Measurements from ENCODE around the gene RIMBP2. TPM values are rescaled to one million over a fixed set of nuclear protein-coding genes. Genes with fewer than 3 reads are reported as not detected.

RIMBP2 gene
- total RNA-seq, 1 donor from 2014 or later: not detected

DNA sequence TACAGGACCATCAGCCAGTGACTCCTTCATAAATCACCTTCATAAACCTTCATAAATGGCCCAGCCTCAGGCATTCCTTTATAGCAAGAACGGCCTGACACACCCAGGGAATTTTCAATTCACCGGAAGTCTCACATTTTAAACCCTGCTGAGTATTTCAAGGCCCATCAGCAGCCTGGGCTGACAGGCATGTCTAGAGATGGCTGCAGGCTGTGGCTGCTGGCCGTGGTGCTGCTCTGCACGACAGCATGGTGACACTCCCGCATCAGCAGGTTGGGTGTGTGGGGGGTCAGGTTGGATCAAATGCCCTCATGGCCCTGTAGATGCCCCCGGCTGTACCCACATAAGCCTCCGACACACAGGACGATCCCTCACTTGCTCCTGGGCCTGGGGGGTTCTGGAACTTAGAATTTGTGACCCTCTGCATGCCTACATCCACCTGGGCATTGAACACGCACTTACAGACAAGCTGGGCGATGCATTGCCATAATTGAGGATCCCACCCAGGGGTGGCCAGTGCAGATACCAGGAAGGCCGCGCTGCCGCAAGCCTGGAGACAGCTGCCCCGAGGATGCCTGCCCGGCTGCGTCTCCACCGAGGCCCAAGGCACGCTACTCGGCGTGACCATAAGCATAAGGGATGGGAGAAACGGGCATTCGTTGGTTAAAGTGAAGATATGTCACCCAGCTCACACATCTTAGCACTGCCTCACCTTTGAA, 254.1 kb downstream of the RIMBP2 start:
- Mint-ChIP-seq H3K9me3 (no peaks in the 10 kb centered on the region), H3K27ac (no peak overlapping the region), H3K4me1 (no peaks in the 10 kb centered on the region), H3K36me3 (ENCODE audit: low read depth) (no peaks in the 10 kb centered on the region), H3K4me3 (no peak overlapping the region), H3K27me3 (no peaks in the 10 kb centered on the region)
- no peak for DNase-seq
- intact Hi-C loops (cut with micrococcal nuclease): no loop called here

DNA sequence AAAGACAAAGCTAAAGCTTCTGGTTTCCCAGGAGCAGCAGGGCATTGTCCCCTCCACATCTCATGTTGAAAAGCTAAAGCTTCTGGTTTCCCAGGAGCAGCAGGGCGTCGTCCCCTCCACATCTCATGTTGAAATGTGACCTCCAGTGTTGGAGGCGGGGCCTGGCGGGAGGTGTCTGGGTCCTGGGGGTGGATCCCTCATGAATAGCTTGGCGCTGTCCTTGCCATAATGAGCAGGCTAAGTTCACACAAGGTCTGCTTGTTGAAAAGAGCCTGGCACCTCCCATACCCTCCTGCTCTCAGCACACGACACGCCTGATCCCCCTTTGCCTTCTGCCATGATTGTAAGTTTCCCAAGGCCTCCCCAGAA, 254.7 kb downstream of the RIMBP2 start:
- intact Hi-C loops (cut with micrococcal nuclease): no loop called here
- Mint-ChIP-seq H3K27ac (no peak overlapping the region), H3K27me3 (no peaks in the 10 kb centered on the region), H3K4me3 (no peak overlapping the region), H3K36me3 (ENCODE audit: low read depth) (no peaks in the 10 kb centered on the region), H3K9me3 (no peaks in the 10 kb centered on the region), H3K4me1 (no peaks in the 10 kb centered on the region)
- DNase-seq: no peak

DNA sequence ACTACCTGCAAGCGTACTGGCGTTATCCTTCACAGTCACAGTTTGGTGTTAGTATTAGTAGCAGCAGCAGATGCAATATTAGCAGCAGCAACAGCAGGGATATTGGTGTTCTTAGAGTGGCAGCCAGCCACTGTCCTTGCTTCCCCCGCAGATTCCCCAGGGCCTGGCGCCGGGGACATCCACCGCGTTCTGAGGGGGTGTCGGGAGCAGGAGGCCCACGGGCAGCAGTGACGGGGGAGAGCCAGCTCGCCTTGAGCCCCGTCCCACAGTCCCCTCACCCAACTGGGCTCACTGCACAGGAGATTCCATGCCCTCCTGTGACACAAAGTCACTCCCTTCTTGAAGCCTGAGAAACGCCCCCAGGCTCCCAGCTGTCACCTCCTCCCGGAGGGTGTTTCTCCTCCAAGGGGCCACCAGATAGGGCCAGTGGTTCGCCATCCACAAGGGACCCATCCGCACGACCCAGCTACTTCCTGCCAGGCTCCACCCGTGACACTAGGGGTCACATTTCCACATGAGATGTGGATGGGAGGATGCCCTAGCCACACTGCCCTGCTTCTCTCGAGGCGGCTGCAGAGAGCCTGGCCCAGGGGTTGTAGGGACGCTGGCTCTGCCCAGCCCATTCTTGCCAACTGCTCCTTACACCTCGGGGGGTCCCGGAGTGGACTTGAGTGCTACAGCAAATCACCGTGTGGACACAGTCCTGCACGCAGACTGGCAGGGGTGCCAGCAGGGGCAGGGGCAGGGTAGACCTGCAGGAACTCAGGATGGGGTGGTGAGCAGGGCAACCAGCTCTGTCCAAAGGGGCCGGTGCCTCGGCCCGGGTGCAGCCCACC, 255.3 kb downstream of the RIMBP2 start:
- no peaks in the 10 kb centered on the region for H3K27me3 Mint-ChIP-seq
- H3K9me3 Mint-ChIP-seq: no peaks in the 10 kb centered on the region
- DNase-seq: no peak
- intact Hi-C loops (cut with micrococcal nuclease): no loop called here
- no peak overlapping the region for H3K27ac Mint-ChIP-seq
- no peak overlapping the region for H3K4me3 Mint-ChIP-seq
- no peaks in the 10 kb centered on the region for H3K36me3 Mint-ChIP-seq (ENCODE audit: low read depth)
- H3K4me1 Mint-ChIP-seq: no peaks in the 10 kb centered on the region

DNA sequence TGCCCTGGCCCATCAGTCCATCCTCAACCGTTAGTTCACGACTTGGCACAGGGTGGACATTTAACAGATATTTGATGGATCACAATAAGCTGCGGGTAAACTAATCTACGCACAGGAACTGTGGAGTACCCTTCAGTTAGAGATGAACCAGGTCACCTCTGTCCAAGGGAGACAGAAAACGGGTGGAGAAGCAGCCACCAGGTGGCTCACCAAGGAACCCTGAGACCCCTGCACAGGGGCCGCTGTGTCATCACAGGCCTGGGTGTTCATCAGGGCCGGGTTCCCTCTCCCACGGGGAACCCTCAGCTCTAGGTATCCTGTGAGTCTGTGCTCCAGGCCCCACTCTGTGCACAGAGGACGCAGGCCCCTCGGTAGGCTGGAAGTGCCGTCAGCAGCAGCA, 256.2 kb downstream of the RIMBP2 start:
- Mint-ChIP-seq H3K36me3 (ENCODE audit: low read depth) (no peaks in the 10 kb centered on the region), H3K4me1 (no peaks in the 10 kb centered on the region), H3K9me3 (no peaks in the 10 kb centered on the region), H3K27ac (no peak overlapping the region), H3K4me3 (no peak overlapping the region), H3K27me3 (no peaks in the 10 kb centered on the region)
- no peak for DNase-seq
- intact Hi-C loops (cut with micrococcal nuclease): no loop called here

DNA sequence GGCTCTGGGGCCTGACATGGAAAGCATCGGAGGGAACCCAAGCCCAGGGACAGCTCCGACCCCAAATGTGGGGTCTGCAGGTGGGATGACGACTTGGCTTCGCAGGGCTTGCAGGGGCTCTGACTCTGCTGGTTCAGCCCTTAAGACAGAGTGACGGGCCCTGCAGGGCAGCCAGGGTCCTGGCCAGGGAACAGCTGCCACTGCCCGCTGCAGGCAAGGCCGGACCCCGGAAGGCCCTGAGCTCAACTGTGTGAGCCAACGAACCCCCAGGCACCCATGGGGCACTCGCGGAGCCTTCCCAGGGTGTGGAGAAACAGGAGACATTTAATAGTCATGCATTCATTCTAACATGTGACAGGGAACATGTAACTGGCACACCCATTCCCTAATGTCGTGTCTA, 257.8 kb downstream of the RIMBP2 start:
- H3K36me3 Mint-ChIP-seq (ENCODE audit: low read depth): no peaks in the 10 kb centered on the region
- H3K4me1 Mint-ChIP-seq: no peaks in the 10 kb centered on the region
- no peaks in the 10 kb centered on the region for H3K27me3 Mint-ChIP-seq
- no peak overlapping the region for H3K4me3 Mint-ChIP-seq
- intact Hi-C loops (cut with micrococcal nuclease): no loop called here
- H3K9me3 Mint-ChIP-seq: no peaks in the 10 kb centered on the region
- no peak overlapping the region for H3K27ac Mint-ChIP-seq
- DNase-seq: no peak

DNA sequence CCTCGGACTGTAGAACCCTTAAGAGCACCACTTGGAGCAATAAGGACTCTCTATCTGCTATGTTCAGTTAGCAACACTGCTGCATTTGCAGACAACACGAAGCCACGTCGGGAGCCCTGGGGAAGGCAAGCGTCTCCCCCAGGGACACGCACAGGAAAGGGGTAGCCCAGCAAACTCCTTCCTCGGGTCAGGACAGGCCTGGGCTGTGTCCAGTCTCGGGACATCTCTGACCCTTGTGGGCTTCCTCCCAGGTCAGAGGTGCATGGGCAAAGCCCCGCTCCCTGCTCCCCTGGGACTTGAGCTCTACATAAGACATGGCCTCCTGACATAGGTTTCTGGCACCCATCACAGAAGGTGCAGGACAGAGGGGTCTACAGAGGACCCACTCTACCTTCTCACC, 258.9 kb downstream of the RIMBP2 start:
- H3K9me3 Mint-ChIP-seq: no peaks in the 10 kb centered on the region
- no peak overlapping the region for H3K4me3 Mint-ChIP-seq
- H3K27ac Mint-ChIP-seq: no peak overlapping the region
- intact Hi-C loops (cut with micrococcal nuclease): no loop called here
- no peaks in the 10 kb centered on the region for H3K27me3 Mint-ChIP-seq
- DNase-seq: no peak
- no peaks in the 10 kb centered on the region for H3K36me3 Mint-ChIP-seq (ENCODE audit: low read depth)
- no peaks in the 10 kb centered on the region for H3K4me1 Mint-ChIP-seq

DNA sequence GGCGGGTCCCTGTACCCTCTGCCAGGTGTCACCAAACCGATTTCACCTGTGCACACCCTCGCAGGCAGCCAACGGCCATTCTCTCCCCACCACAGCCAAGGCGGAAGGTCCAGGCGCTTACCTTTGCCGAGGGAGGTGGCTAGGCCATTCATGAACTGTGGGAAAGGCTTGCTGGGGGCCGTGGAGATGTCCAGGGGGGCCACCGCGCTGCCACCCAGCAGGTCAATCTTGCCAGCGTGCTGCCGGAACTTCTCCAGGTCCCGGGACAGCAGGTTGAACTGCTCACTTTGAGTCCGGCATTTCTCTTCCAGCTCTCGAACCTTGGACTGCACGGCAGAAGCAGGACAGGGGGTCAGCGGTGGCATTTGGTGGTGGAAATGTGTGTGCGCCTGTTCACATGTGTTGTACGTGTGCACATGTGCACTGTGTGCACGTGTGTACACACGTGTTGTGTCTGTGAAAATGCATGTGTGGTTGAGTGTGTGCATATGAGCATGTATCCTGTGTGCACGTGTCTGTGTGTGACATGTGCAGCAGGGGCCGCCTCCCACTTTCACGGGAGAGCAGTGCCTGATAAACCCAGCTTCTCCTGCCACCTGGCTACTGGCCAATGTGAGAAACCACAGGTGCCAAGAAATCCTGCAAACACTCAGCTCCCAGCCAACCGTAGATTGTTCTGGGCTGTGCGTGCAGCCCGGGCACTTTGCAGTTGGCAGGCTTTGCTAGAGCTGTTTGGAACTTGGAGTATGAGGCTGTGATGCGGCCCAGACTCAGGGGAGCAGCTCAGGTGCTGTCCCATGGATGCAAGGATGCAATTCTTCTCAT, 259.5 kb downstream of the RIMBP2 start:
- H3K27me3 Mint-ChIP-seq: no peaks in the 10 kb centered on the region
- no peaks in the 10 kb centered on the region for H3K36me3 Mint-ChIP-seq (ENCODE audit: low read depth)
- no peak overlapping the region for H3K27ac Mint-ChIP-seq
- DNase-seq: no peak
- H3K4me1 Mint-ChIP-seq: no peaks in the 10 kb centered on the region
- intact Hi-C loops (cut with micrococcal nuclease): no loop called here
- H3K9me3 Mint-ChIP-seq: no peaks in the 10 kb centered on the region
- no peak overlapping the region for H3K4me3 Mint-ChIP-seq

DNA sequence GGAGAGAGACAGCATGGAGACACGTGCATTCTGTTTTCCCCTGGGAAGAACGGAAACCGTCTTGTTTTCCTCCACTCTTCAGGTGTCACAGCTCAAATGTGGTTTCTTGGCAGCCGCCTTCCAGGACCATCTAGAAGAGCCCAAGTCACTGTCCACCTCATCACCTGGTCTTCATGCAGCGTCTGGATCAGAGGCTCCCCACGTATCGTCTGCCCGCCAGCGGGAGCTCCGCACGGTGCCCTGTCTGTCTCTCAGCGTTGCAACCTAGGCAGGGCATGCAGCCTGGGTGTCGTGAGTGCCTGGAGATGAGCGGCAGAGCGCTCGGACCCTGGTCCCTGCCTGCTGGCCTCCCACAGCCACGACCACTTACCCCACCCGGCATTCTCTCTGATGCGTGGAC, 260.9 kb downstream of the RIMBP2 start:
- no peaks in the 10 kb centered on the region for H3K36me3 Mint-ChIP-seq (ENCODE audit: low read depth)
- H3K4me3 Mint-ChIP-seq: no peak overlapping the region

DNA sequence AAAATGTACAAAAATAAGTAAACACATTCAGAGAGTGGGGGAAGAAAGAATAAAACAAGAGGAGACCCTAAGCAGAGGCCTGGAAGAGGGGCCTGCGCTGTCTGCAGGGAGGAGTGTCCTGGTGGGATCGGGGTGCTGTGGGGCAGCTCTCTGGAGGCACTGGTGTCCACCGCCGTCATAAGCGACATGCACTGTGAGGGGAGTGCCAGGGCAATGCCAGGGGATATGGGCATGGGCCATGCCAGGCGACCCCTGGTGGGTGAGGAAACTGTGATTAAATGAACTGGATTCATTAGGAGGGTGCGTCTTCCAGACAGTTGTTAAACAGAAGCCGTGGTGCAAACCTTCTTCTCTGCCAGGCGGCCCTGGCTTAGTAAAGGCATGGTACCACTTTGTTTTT, 261.8 kb downstream of the RIMBP2 start:
- Mint-ChIP-seq H3K27me3 (no peaks in the 10 kb centered on the region), H3K4me1 (no peaks in the 10 kb centered on the region), H3K9me3 (no peaks in the 10 kb centered on the region), H3K27ac (no peak overlapping the region), H3K36me3 (ENCODE audit: low read depth) (no peaks in the 10 kb centered on the region), H3K4me3 (no peak overlapping the region)
- no peak for DNase-seq
- intact Hi-C loops (cut with micrococcal nuclease): no loop called here

More for the DNA sequence above, 260.9 kb downstream of the RIMBP2 start:
- DNase-seq: no peak
- Mint-ChIP-seq H3K9me3 (no peaks in the 10 kb centered on the region), H3K27ac (no peak overlapping the region), H3K27me3 (no peaks in the 10 kb centered on the region), H3K4me1 (no peaks in the 10 kb centered on the region)
- intact Hi-C loops (cut with micrococcal nuclease): no loop called here

DNA sequence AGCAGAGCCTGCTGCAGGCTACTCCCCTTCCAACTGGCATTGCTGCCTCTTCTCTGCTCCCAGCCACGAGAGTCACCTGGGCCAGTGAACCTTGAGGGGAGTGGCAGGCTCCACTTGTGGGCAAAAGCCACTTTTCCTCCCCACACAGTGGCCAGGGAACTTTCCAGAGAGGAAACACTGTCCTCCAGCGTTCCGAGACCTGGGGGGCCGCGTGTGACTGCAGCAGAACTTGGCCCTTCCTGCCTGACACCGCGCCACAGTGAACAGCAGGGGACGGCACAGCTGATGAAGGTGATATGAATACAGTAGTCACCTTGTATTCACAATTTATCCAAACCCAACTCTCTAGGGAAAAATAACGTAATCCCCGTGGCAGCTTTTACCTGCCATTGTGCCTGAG, 263.6 kb downstream of the RIMBP2 start:
- Mint-ChIP-seq H3K9me3 (no peaks in the 10 kb centered on the region), H3K27me3 (no peaks in the 10 kb centered on the region), H3K4me3 (no peak overlapping the region), H3K36me3 (ENCODE audit: low read depth) (no peaks in the 10 kb centered on the region), H3K4me1 (no peaks in the 10 kb centered on the region), H3K27ac (no peak overlapping the region)
- no peak for DNase-seq
- intact Hi-C loops (cut with micrococcal nuclease): no loop called here

DNA sequence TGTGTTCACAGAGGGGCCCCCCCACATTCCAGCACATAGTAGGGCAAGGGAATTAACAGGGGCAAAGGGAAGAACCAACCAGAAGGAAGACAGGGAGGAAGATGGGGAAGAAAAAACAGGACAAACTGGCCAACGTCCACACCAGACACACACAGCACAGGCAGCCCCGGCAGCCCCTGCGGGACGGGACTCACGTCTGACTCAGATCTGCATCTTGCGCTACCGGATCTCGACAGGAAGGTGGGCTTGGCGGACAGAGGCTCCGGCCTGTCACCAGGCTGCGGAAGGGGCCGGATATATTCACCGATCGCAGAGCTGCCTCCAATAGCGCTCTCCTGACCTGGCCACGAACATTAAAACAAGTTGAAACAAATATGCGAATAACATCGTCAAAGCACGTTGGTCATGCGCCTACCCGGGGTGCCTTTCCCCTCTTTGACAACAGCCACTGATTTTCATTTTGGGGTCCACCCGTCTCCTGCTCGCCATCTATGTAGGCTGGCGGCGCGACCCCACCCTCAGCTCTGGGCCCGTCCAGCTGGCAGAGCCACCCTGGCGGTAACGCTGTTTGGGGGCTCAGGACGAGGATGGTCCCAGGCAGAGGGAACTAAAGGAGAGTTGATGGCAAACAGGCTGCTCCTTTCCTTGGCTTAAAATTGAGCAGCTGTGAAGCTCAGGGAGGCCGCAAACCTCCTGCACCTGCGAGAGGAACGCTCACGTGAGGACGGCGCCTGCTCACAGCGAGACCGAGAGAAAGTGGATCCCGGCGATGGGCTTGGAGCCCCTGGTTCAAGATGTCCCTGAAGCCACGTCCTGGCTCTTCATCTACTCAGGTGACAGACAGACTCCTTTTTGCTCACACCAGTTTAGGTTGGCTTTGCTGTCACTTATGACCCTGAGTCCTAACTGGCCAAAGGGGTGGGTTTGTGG, 264.8 kb downstream of the RIMBP2 start:
- Mint-ChIP-seq H3K27ac (no peak overlapping the region), H3K36me3 (ENCODE audit: low read depth) (no peaks in the 10 kb centered on the region), H3K4me1 (no peaks in the 10 kb centered on the region), H3K27me3 (no peaks in the 10 kb centered on the region), H3K9me3 (no peaks in the 10 kb centered on the region), H3K4me3 (no peak overlapping the region)
- intact Hi-C loops (cut with micrococcal nuclease): no loop called here
- DNase-seq: no peak

DNA sequence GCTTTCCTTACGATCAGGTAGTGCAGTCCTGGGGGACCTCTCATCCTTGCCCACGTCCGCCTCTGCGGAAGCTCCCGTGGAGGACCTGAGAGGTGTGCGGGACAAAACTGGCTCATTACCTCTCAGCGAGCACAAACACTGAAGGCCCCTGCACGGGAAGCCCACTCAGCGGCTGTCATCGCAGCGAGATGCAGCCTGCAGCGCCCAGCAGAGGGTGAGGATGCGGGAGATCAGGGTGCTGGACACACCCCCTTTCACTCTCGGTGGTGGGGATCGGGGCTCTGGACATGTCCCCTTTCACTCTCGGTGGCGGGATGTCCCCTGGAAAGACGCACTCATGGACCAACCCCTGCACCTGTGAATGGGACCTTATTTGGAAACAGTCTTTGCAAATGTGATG, 266.8 kb downstream of the RIMBP2 start:
- no peak for DNase-seq
- no peaks in the 10 kb centered on the region for H3K27me3 Mint-ChIP-seq
- H3K9me3 Mint-ChIP-seq: no peaks in the 10 kb centered on the region
- no peak overlapping the region for H3K27ac Mint-ChIP-seq
- no peaks in the 10 kb centered on the region for H3K36me3 Mint-ChIP-seq (ENCODE audit: low read depth)
- intact Hi-C loops (cut with micrococcal nuclease): no loop called here
- no peak overlapping the region for H3K4me3 Mint-ChIP-seq
- no peaks in the 10 kb centered on the region for H3K4me1 Mint-ChIP-seq

DNA sequence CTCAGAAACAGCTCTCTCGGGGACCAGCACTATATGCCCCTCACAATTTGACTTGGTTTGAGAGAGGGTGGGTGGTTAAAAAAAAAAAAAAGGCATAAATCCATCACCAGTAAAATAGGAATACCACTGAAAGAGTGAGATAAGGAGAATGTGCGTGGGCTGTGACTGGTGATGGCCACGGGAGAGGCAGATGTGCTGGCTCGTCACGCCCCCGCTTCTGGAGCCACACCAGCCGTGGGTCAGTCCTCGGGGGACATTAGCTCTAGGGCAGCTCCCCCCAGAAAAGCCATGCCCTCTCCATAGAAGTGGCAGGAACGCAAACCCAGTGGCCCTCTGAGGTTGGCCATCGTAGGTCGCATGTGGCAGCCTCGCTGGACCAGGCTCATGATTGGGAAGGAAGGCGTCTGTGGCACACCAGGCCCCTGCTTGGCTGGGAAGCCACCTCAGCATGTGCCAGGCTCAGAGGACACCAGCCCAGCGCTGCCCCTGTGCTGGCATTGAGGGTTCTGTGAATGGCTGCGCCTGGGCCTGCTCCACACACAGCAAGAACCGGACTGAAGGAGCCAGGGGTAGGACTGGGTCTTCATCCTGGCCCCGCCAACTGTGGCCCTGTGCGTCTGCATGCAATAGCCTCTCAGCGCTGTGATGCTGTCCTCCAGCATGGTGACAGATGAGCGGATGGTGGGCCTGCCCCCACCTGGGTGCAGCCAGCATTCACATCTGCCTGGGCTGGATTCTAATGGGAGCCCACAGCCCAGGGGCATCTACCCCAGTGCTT, 267.9 kb downstream of the RIMBP2 start:
- Mint-ChIP-seq H3K36me3 (ENCODE audit: low read depth) (no peaks in the 10 kb centered on the region), H3K4me1 (no peaks in the 10 kb centered on the region), H3K9me3 (no peaks in the 10 kb centered on the region), H3K27me3 (no peaks in the 10 kb centered on the region), H3K27ac (no peak overlapping the region), H3K4me3 (no peak overlapping the region)
- intact Hi-C loops (cut with micrococcal nuclease): no loop called here
- no peak for DNase-seq
